HG03439 (cell line): Measurements from ENCODE around the gene SYMPK.

Experiments used
- ATAC-seq: cut with Tn5 transposase; IDR thresholded peaks from one replicate; pipeline ENCODE4 v1.9.1; 2021; ENCODE audit warnings: mild to moderate bottlenecking, moderate library complexity; ENCODE audit not compliant: unreplicated experiment

SYMPK gene

GRCh38 chr19:45886427-45887199, 23.7 kb upstream of the SYMPK start:
- ATAC-seq = peak; percentile 38

- peak; percentile 49 for ATAC-seq
Observed at GRCh38 chr19:45885556-45886426, 22.8 kb upstream of the SYMPK start, which contains the start of gene IRF2BP1. IRF2BP1 (minus strand) TSS chr19:45886141; CDS start chr19:45885774, 367 bp downstream.

GRCh38 chr19:45884682-45885555, 22.0 kb upstream of the SYMPK start:
- peak; percentile 0 for ATAC-seq

GRCh38 chr19:45883881-45884681, 21.1 kb upstream of the SYMPK start:
- ATAC-seq = no peak

GRCh38 chr19:45883586-45883880, 20.6 kb upstream of the SYMPK start:
- ATAC-seq = no peak

- no peak for ATAC-seq
Observed at GRCh38 chr19:45882652-45883585, 20.0 kb upstream of the SYMPK start.

- no peak for ATAC-seq
Observed at GRCh38 chr19:45881909-45882528, 19.1 kb upstream of the SYMPK start.

GRCh38 chr19:45881082-45881908, 18.3 kb upstream of the SYMPK start:
- ATAC-seq = no peak

GRCh38 chr19:45879971-45880370, 17.0 kb upstream of the SYMPK start:
- no peak for ATAC-seq

GRCh38 chr19:45879055-45879454, 16.1 kb upstream of the SYMPK start:
- no peak for ATAC-seq

GRCh38 chr19:45878043-45878794, 15.3 kb upstream of the SYMPK start:
- no peak for ATAC-seq

GRCh38 chr19:45876411-45877197, 13.7 kb upstream of the SYMPK start:
- no peak for ATAC-seq

- ATAC-seq = no peak
Observed at GRCh38 chr19:45876161-45876410, 13.1 kb upstream of the SYMPK start.

GRCh38 chr19:45874620-45874966, 11.6 kb upstream of the SYMPK start:
- no peak for ATAC-seq

GRCh38 chr19:45873219-45873772, 10.3 kb upstream of the SYMPK start:
- ATAC-seq = no peak

- ATAC-seq = no peak
Observed at GRCh38 chr19:45872095-45872919, 9.4 kb upstream of the SYMPK start.
